ENCODE measurements around the gene MARCHF11.

Gene MARCHF11

DNA sequence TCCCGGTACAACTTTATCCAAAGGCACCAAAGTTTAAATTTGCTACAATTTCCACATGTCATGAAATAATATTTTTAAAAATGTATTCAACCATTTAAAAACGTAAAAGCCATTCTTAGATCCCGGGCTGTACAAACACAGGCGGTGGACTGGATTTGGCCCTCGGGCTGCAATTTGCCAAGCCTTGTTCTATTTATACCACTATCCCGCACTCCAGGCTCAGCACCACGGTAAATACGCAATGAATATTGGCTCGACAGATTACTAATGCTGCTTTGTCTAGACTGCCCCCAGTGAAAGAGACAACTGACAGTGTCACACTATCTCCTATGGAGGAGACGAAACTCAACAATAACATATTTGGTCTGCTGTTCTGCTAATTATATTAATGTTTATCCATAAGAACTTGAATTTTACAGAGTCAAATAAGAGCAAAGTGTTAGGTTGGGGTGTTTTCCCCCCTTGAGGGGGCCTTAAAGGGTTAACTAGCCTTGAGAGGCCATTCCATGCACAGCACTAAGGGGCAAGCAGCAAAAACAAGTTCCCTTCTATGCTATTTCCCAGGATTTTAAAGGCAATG is 98.1 kb downstream of the MARCHF11 start:
- Histone ChIP-seq H3K27me3 (ENCODE audit: insufficient read depth, low read depth, severe bottlenecking) (no peaks in the 10 kb centered on the region), H3K36me3 (no peaks in the 10 kb centered on the region), H3K4me3 (ENCODE audit: low read depth, low read length) (no peak overlapping the region), H3K9me3 (ENCODE audit: severe bottlenecking) (no peaks in the 10 kb centered on the region), H3K27ac (no peak overlapping the region)
- no peak for DNase-seq
- TF ChIP-seq, protein P1, sequence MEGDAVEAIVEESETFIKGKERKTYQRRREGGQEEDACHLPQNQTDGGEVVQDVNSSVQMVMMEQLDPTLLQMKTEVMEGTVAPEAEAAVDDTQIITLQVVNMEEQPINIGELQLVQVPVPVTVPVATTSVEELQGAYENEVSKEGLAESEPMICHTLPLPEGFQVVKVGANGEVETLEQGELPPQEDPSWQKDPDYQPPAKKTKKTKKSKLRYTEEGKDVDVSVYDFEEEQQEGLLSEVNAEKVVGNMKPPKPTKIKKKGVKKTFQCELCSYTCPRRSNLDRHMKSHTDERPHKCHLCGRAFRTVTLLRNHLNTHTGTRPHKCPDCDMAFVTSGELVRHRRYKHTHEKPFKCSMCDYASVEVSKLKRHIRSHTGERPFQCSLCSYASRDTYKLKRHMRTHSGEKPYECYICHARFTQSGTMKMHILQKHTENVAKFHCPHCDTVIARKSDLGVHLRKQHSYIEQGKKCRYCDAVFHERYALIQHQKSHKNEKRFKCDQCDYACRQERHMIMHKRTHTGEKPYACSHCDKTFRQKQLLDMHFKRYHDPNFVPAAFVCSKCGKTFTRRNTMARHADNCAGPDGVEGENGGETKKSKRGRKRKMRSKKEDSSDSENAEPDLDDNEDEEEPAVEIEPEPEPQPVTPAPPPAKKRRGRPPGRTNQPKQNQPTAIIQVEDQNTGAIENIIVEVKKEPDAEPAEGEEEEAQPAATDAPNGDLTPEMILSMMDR (IDR thresholded peaks at IDR 0.05; ENCODE audit: low read depth, low read length) = no peak

- no peak for DNase-seq
- TF ChIP-seq, protein P1 (IDR thresholded peaks at IDR 0.05; ENCODE audit: low read depth, low read length) = no peak
- H3K36me3 ChIP-seq = no peaks in the 10 kb centered on the region
- no peaks in the 10 kb centered on the region for H3K9me3 ChIP-seq (ENCODE audit: severe bottlenecking)
- H3K27me3 ChIP-seq (ENCODE audit: insufficient read depth, low read depth, severe bottlenecking) = no peaks in the 10 kb centered on the region
- H3K27ac ChIP-seq = no peak overlapping the region
- no peak overlapping the region for H3K4me3 ChIP-seq (ENCODE audit: low read depth, low read length)
Measured at GRCh38 chr5:16076657-16077056, 102.9 kb downstream of the MARCHF11 start.

GRCh38 chr5:16074358-16074757 is 105.2 kb downstream of the MARCHF11 start:
- Histone ChIP-seq H3K9me3 (ENCODE audit: severe bottlenecking) (no peaks in the 10 kb centered on the region), H3K27ac (no peak overlapping the region), H3K4me3 (ENCODE audit: low read depth, low read length) (no peak overlapping the region), H3K36me3 (no peaks in the 10 kb centered on the region), H3K27me3 (ENCODE audit: insufficient read depth, low read depth, severe bottlenecking) (no peaks in the 10 kb centered on the region)
- DNase-seq = no peak
- TF ChIP-seq, protein P1 (IDR thresholded peaks at IDR 0.05; ENCODE audit: low read depth, low read length) = no peak

GRCh38 chr5:16072616-16073015 is 107.0 kb downstream of the MARCHF11 start:
- TF ChIP-seq, protein P1 (IDR thresholded peaks at IDR 0.05; ENCODE audit: low read depth, low read length) = no peak
- Histone ChIP-seq H3K36me3 (no peaks in the 10 kb centered on the region), H3K9me3 (ENCODE audit: severe bottlenecking) (no peaks in the 10 kb centered on the region), H3K27me3 (ENCODE audit: insufficient read depth, low read depth, severe bottlenecking) (no peaks in the 10 kb centered on the region), H3K27ac (no peak overlapping the region), H3K4me3 (ENCODE audit: low read depth, low read length) (no peak overlapping the region)
- DNase-seq = no peak

DNA sequence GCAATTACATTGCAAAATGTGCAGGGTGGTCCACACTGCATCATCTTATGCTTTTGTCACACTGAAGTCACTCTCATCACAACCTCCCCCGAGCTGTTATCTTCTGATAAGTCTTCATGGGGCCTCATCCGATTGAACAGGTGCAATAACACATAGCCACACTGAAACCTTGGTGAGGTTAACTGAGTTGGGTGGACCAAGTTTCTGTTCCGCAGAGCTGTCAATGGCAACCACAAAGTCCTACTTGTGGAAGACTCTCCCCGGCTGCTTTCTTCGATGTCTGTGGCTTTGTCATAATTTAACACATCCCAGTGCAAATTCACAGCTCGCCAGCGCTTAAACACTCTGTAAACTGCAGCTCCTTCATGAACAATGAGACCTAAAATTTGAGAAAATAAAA is 112.2 kb downstream of the MARCHF11 start:
- DNase-seq = no peak
- TF ChIP-seq, protein P1 (IDR thresholded peaks at IDR 0.05; ENCODE audit: low read depth, low read length) = no peak

GRCh38 chr5:16066810-16067209 is 112.8 kb downstream of the MARCHF11 start:
- Histone ChIP-seq H3K4me3 (ENCODE audit: low read depth, low read length) (no peak overlapping the region), H3K27me3 (ENCODE audit: insufficient read depth, low read depth, severe bottlenecking) (no peaks in the 10 kb centered on the region), H3K27ac (no peak overlapping the region), H3K36me3 (no peaks in the 10 kb centered on the region), H3K9me3 (ENCODE audit: severe bottlenecking) (no peaks in the 10 kb centered on the region)
- no peak for DNase-seq
- TF ChIP-seq, protein P1 (IDR thresholded peaks at IDR 0.05; ENCODE audit: low read depth, low read length) = no peak

More for the DNA sequence above, 112.2 kb downstream of the MARCHF11 start:
- Histone ChIP-seq H3K9me3 (ENCODE audit: severe bottlenecking) (no peaks in the 10 kb centered on the region), H3K27me3 (ENCODE audit: insufficient read depth, low read depth, severe bottlenecking) (no peaks in the 10 kb centered on the region), H3K27ac (no peak overlapping the region), H3K36me3 (no peaks in the 10 kb centered on the region), H3K4me3 (ENCODE audit: low read depth, low read length) (no peak overlapping the region)
